Measurements from ENCODE around the gene IGF1R.

GRCh38 chr15:98790270-98790669 lies 141.9 kb downstream of the IGF1R start:
- TF ChIP-seq CTCF (IDR thresholded peaks at IDR 0.05) (no peak), EZH2 (IDR thresholded peaks at IDR 0.05) (no peak)

All from neural progenitor cell (in vitro differentiated cells).